ENCODE data around the gene YAP1.

DNA sequence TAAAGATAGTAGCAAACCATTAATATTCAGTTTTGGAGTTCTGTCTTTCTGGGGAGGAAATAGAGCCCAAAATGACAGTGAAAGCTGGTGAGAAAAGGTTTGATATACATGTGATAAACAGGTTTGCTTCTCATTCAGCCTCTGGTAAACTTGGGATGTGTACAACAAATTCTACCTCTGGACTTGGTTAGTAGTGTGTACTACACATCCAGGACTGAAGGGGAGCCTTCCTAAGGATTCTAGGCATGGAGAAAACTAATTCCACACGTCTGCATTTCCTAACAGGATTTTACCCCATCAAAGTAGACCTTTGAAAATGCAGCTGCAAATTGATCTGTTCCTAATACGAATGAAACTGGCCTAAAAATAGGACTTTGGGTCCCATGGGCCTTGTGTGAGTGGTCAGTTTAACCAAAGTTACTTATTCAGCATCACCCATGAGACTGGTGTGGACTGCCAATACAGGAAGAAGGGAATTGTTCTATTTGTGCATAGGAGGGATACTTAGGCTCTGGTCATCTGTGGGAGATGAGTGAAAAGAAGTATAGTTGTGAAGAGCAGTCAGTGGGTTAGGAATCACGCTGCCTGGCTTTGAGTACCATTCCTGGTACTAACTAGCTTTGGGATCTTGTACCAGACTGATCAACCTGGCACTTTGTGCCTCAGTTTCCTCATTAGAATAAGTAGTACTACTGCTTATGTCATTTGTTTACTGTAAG, 74.2 kb downstream of the YAP1 start:
- TF ChIP-seq CTCF (conservative IDR thresholded peaks at IDR 0.05; ENCODE audit: low read depth, low read length) = no peak
- TF ChIP-seq POLR2A (IDR thresholded peaks at IDR 0.05; ENCODE audit: low read depth, low read length) = no peak
- TF ChIP-seq MXI1 (IDR thresholded peaks at IDR 0.05; ENCODE audit: borderline replicate concordance, low read depth, low read length) = no peak
- no peak for TF ChIP-seq RAD21 (IDR thresholded peaks at IDR 0.05; ENCODE audit: low read length)
- no peak for TF ChIP-seq CEBPB (IDR thresholded peaks at IDR 0.05; ENCODE audit: low read depth, low read length)
- TF ChIP-seq NFE2L2 (IDR thresholded peaks at IDR 0.05; ENCODE audit: low read depth, low read length) = no peak
- TF ChIP-seq USF2 (IDR thresholded peaks at IDR 0.05; ENCODE audit: low read depth, low read length) = no peak
